ENCODE data around the gene LDLRAD4.

The LDLRAD4 gene

DNA sequence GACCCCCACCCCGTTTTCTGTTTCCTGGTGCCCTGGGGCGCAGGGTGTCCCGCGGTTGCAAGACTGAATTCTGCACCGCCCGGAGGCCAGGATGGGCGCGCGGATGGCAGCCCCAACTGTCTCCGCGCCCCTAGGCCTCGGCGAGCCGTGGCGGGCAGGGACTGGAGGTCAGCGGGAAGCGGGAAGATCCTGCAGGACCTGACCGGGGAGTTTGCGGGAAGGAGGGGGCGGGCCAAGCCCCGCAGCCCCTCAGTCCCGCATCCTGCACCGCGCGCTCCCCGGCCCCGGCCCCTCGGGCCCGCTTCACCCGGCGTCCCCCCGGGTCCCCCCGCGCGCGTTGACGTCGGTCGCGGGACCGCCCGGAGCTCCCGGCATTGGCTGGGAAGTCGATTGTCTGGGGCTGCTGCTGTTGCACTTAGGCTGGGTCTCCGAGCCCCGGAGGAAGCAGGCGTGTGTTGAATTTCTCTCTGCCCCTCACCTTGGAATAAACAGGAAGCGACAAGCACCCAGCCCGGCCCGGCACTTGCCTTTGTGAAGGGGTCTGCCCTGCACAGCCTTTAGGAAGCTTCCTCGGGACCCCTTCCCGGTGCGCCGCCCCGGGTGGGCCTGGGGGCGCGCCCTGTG, at the start of gene LDLRAD4:
Gene LDLRAD4, plus strand, starts transcription at position 393 of the 624 bp plus-strand sequence.
- peak; percentile 40 to 45 for DNase-seq

DNA sequence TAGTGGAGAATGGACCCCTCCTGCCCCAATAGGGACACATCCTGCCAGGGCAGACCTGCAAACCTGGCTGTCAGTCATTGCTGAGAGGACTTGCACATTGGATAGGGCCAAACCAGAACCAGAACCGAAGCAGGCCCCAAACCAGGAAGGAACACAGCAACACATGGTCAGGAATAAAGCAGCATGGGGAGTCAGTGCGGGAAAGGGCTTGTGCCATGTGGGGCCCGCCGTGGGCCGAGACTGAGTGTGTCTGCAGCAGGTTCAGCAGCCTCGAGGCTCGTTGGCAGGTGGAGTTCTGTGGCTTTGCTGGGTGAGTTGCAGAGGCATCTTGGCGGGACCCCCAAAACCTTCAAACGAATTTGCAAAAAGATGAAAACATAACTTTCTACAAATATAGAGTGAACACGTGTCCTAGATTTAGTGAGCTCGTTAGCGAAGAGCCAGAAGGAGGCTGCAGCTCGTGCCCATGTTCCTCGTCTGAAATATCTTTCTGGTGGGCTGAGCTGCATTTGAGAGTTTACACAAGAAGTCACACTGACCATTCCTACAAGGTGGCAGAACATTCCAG, 44.9 kb upstream of the LDLRAD4 start:
- no peak for DNase-seq

DNA sequence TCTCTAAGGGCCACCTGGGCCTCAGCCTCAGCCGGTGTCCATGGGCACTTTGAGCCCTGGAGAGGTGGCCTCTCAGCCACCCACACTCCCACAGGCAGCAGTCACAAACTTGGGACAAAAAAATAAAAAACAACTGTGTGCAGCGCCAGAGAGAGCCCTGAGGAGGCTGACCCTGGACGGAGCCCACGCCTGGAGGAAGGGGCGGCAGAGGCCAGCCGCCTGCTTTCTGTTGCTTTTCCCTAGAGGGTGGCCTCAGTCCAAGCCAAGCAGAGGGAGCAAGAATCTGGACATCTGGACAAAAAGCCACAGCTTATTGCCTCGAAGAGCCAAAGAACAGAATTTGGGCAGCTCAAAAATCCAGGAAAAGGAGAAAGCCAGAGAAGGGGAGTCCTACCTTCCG, 43.3 kb upstream of the LDLRAD4 start:
- DNase-seq = no peak

DNA sequence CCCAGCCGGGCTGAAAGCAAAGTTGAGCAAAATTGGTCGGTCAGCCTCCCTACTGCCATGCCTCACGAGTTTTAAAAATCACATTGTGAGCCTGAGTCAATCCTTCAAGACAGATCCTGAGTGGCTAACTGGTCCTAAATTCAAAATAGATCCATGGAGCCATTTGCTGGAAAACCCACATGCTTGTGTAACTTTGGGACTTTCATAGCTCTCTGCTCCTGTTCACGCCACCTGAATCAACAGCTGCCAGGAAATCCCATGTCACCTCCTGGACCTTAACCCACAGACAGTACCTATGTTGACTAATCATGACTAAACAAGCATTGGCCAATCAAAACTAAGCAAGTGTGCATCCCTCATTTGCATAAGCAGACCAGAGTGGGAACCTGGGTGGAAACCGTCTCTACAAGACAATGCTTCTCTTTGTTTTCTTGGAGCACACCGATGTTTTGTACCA, 42.8 kb upstream of the LDLRAD4 start:
- DNase-seq = no peak

DNA sequence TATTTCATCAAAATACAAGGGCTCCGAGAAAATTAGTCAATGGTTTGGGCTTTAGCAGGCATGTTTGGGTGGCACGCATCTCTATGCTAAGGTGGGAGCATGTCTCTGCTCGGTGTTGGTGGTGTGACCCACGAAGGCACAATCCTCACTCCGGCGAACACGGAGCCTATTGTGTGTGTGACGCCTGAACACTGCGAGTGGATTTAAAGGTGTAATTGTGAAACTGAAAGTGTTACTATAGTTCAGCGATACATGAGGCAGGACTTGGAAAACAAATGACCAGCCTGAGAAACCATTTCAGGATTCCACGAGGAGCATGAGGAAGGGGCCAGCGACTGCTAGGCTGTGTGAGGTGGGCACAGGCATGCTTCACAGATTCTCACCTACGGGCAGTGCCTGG, 41.7 kb upstream of the LDLRAD4 start:
- DNase-seq = no peak

DNA sequence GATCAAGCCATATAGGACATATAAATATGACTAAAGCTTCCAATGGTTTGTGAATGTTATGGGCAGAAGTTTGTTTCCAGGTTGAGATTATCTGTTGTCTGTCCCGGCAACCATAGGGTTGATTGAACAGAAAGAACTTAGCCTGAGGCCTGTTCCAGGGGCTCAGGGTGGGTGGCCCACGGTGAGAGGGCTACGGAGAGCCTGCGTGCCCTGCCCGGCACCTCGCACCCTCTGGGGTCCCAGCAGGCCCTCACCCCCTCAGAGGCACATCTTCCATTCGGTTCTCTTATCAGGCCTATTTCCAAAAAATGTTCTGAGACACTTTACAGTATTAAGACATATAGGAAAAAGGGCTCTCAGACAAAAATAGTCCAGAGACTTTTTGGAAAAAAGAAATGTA, 40.4 kb upstream of the LDLRAD4 start:
- DNase-seq = no peak

DNA sequence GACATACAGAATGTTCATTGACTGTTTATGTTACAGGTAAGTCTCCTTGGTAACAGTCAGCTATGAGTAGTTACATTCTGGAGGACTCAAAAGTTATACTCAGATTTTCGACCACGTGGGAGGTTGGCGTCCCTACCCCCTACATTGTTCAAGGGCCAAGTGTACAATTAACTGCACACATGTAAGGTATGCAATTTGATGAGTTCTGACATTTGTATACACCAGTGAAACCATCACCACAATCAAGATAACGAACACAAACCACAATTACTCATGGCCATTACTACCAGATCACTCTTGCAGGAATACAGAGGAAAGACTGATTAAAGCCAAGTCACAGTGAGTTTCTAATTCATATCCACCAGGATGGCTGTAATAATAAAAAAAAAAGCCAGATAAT, 39.6 kb upstream of the LDLRAD4 start:
- DNase-seq = no peak

DNA sequence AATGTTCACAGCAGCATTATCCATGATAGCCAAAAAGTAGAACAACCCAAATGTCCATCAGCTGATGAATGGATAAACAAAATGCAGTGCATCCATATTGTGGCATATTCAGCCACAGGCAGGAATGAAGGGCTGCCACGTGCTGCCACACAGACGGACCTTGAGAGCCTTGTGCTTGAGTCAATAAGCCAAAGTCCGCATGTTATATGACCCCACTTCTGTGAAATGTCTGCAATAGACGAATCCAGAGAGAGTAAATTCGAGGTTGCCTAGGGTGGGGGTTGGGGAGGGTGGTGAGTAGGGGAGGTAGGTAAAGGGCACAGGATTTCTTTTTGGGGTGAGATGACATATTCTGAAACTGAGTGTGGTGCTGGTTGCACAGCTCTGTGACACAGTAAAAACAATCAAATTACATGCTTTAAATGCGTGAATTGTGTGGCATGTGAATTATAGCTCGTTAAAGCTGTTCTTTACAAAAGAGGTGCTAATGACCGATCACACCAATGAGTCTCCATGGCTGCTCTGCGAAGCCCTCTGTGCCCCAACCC, 38.9 kb upstream of the LDLRAD4 start:
- no peak for DNase-seq

DNA sequence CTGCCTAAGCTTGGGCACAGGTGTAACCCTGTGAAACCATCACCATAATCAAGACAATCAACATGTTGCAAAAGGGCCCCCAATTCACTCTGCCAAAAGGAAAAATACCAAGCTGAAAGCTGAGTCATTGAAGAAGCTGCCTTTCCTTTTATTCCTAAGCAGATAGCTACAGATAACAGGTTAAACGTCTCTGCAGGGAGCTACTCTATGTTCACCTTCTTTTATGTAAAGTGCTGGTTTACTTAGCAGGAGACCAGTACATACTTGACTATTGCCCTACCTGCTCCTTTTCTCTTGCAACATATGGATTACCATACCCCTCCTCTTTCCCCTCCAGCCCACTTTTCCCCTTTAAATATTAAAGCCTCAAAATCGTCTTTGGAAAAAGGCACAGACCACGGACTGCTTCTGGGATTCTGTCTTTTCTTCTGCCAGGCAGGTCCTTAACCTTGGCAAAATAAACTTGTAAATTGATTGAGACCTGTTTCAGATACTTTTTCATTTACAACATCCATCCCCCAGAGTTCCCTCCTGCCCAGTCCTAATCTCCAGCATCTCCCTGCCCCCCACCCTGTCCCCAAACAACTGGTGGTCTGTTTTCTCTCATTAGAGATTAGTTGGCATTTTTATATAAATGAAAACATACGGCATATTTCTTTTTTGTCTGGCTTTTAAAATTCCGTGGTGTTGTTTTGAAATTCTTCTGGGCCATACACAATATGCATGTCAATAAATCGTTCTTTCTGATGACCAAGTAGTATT, 37.8 kb upstream of the LDLRAD4 start:
- no peak for DNase-seq

DNA sequence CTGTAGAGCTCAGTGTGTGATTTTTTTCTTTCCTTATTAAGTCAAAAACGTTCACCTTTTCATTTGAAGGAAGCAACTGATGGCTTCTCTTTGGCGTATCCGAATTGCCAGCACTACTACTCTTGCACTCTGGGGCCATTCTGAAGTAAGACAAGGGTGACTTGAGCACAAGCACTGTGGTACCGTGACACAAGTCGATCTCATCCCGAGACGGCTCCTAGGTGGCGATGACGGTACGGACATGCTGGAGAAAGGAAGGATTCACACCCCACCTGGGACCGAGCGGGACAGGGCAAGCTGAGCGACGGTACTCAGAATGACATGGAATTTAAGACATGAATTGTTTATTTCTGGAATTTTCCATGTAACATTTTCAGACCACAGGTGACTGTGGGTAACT, 36.8 kb upstream of the LDLRAD4 start:
- no peak for DNase-seq

DNA sequence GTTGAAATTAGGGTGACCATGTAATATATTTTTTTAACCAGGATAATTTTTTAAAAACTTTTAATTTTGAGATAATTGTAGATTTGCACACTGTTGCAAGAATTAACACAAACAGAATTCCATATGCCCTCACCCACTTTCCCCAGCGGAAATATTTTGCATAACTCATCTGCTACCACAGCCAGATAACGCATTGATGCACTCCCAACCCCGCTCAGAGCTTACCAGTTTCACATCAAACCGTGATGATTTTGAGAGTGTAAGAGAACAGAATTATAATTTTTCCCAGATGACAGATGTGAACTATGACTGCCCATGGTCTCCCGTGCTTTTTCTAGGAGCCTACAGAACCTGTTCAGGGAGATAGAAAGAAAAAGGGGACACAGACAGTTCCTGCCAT, 35.2 kb upstream of the LDLRAD4 start:
- no peak for DNase-seq

DNA sequence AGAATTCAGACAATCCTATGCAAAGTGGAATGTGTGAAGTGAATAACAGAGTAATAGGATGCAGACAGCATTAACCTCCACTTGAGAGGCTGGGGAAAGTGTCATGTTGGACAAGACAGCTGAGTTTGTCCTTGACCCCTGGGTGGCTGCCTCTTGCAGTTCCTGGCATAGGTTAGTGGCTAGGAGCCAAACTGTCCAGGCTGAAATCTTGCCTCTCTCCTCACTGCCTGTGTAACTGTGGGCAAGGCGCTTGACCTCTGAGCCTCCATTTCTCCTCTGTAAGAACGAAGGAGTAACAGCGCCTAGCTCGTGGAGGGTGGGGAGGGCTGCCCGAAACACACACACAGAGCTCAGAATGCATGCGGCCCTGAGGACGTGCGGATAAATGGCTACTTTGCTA, 34.8 kb upstream of the LDLRAD4 start:
- DNase-seq = no peak

DNA sequence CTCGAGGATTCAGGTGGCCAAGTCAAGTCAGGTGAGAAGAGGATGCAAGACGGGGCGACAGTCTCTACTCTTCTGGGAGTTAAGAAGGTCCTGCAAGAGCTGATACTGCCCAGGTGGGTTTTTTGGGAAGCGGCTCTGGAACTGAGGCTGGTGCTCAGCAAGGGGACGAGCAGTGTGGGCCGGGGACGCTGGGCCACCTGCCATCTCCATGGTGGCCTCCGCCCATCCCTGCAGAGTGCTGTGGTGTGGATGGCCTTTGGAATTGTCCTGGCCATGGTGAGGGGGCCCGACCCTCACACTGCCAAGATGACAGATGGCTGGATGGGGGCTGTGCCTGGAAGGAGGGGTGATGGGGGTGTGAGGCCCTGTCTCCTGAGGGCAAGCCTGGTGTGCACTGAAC, 34.2 kb upstream of the LDLRAD4 start:
- DNase-seq = no peak

DNA sequence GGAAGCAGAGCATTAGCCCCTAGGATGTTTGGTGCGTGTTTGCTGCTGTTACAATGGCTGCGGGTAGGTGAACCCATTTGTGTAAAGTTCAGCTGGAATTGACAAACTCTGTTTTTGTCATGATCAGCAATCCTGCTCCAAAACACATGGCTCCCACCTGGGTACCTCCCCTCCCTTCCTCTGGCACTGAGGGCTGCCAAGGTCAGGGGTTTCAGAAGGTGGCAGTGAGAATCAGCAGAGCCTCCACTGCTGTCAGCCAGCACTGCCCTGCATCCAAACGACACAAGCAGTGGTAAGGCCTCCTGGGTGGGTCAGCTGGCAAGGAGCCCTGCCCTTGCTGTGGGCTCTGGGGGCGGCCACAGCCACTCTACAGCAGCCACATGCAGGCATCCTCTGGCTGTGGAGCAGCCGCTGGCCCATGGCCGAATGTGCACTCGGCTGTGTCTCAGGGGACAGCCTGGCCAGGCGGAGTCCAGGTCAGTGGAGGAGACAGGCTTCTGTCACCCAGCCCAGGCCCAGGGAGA, 32.8 kb upstream of the LDLRAD4 start:
- DNase-seq = no peak

DNA sequence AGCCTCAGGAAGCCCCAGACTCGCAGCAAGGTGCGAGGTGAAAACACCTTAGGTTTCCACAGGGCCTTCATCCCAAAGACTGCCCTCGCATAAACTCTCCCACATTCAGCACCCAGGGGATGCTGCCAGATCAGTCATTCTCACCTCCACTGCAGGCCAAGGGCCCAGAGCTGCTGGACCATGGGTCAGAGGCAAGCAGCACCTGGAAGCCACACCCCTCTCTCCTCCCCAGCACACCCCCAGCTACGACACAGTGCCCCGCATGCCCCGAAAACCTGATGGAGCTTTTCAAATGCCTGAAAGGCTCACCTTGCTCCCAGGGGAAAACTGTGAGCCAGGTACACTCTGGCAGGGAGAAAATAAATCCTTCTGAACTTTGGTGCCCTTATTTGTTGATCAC, 31.9 kb upstream of the LDLRAD4 start:
- DNase-seq = no peak

DNA sequence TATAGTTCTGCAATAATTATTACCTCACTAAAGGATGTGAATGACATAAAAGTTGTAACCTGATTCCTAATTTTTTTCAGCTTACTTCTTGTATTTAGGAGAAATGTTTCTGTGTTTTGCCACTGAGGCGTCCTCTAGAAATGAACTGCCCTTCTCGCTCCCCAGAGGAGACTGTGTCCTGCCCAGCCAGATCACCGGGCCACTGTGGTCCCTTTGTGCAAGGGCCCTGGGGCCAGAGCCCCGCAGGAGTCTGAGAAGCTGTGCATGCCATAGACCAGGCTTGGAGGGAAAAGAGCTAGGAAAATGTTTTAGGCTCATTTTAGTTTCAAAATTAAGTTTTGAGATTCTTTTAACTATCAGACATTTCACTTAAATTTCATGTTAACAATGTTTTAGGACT, 31.1 kb upstream of the LDLRAD4 start:
- DNase-seq = no peak

DNA sequence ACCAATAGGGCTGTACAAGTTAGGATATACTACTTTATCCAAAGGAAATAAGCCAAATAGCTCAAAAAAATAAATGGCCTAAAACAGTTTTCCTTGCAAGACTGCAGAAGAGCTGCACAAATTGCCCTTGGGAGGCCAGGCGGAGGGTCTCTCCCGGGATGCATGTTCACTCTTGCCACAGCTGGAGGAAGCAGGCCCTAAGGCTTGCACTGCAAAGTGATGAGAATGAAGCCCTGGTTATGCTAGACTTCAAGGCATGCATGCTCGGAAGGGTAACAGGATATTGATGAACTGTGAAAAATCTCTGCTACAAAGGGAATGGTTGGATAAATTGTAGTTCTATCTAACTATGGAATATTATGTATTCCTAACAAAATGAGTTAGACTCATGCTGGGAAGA, 27.5 kb upstream of the LDLRAD4 start:
- no peak for DNase-seq

DNA sequence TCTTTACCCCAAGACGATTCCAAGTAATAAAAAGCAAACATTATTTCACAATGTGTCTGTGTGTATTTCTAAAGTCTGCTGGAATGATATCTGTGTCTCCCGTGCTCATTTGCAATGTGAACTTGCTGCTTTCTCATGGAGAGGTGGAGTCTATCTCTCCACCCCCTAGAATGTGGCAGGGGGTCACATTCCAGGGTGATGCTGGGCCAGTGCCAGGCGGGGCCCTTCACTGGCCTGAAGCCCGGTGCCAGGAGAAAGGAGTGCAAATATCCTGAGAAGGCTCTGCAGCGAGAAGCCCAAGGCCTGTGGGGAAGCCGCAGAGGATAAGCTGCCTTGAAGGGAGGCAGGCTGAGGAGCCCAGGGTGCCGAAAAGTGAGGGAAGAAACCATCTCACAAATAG, 26.8 kb upstream of the LDLRAD4 start:
- no peak for DNase-seq

DNA sequence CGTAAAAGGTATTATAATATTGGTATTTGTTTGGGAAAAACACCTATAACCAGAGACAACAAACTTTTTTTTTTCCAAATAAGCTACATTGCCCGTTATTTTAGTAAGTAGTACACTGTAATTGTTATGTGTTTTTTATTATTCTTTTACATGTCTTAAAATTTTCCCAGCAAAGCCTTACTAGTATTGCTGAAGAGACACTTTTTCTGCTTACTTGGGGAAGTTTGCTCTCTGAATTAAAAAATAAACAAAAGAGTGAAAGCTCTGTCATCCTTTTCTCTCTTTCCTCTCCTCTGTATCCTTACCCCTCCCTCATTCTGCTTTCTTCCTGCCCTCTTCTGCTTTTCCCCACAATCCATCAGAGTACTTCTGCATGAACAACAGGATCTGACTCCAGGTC, 25.6 kb upstream of the LDLRAD4 start:
- no peak for DNase-seq

DNA sequence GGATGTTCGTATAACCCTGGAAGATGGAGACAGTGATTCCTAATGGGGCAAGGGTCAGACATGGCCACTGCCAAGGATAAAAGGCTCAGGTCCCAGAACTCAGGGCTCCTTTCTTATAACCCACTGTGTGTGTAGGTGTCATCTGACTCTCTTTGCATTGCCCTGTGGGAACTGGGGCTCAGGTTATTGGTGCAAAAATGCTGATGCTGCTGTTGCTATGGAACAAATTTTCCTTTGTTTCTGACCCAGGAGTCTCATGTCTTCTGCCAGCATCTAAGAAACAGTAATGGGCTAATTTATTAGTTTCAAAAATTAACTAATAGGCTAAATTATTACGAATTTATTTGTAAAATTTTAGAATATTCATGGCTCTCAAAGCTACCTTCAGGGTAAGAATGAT, 24.3 kb upstream of the LDLRAD4 start:
- DNase-seq = no peak

DNA sequence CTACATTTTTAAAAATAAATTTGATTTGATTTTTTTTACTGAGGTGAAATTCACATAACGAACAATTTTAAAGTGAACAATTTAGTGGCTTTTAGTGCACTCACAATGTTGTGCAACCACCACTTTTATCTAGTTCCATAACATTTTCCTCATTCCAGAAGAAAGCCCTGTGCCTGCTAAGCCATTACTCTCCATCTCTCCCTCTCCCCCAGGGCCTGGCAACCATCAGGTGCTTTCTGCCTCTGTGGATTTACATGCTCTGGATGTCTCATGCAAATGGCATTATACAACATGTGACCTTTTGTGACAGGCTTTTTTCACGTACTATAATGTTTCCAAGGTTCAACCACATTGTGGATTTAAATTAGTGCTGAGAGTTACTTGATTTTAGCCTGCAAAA, 19.9 kb upstream of the LDLRAD4 start:
- DNase-seq = no peak

DNA sequence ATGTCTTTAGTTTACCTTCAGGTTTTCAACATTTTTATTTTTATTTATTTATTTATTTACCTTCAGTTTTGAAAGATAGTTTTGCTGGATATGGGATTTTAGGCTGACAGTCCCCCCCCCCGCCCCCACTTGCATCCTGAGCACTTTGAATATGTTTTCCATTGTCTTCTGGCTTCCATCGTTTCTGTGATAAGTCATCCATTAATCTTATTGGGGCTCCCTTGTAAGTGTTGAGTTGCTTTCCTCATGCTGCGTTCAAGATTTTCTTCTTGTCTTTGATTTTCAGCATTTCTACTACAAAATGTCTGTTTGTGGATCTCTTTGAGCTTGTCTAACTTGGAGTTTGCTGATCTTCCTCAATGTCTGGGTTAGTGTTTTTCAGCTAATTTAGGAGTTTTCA, 19.4 kb upstream of the LDLRAD4 start:
- DNase-seq = no peak

DNA sequence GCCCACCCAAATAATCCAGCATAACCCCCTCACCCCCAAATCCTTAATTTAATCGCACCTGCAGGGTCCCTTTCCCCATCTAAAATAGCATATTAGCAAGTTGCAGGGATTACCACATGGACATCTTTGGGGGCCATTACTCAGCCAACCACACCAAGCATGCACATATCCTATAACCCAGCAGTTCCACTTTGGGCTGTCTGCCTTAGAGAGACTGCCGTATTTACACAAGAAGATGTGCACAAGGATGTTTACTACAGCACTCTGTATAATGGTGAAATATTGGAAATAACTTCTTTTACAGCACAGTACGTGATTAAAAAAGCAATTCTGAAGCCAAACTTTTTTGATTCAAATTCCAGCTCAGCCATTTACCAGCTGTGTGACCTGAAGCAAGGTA, 17.3 kb upstream of the LDLRAD4 start:
- no peak for DNase-seq

DNA sequence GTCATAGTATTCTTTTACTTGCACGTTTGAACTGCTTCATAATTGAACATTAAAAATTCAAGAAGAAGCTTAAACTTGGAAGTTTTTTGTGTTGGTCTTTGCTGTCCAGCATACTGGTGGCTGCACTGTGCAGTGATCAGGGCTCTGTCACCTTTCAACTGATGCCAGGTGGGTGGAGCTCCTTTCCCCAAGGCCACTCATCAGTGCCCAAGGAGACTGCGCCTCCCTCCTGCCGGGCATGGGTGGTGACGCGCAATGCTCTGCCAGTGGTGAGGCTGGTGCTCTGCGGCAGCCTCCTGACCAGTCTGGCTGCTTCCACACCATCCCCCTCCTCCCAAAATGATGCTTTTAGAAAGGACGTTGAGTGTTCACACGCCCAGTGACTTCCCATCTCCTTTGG, 16.0 kb upstream of the LDLRAD4 start:
- no peak for DNase-seq

All from activated CD4-positive, alpha-beta T cell treated with anti-CD3 and anti-CD28 coated beads for 4 hours (primary cell).